ENCODE measurements around the gene PPA1.

DNA sequence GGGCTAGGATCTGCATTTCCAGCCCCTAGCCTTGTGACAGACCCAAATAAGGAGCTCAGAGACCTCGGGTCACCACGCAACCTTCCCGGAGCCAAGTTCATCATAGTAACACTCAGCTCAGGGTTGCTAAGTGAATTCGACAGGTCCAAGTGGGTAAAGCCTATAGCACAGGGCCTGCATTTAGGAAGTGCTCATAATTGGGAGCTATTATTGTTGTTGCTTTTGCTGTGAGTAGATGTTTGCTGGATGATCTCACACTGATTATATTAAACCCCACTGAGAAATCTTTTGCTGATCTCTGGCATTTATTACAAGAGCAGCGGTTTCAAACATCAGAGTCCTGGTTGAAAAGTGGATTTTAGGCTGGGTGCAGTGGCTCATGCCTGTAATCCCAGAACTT is 42.6 kb downstream of the PPA1 start:
- TF ChIP-seq, protein P1, sequence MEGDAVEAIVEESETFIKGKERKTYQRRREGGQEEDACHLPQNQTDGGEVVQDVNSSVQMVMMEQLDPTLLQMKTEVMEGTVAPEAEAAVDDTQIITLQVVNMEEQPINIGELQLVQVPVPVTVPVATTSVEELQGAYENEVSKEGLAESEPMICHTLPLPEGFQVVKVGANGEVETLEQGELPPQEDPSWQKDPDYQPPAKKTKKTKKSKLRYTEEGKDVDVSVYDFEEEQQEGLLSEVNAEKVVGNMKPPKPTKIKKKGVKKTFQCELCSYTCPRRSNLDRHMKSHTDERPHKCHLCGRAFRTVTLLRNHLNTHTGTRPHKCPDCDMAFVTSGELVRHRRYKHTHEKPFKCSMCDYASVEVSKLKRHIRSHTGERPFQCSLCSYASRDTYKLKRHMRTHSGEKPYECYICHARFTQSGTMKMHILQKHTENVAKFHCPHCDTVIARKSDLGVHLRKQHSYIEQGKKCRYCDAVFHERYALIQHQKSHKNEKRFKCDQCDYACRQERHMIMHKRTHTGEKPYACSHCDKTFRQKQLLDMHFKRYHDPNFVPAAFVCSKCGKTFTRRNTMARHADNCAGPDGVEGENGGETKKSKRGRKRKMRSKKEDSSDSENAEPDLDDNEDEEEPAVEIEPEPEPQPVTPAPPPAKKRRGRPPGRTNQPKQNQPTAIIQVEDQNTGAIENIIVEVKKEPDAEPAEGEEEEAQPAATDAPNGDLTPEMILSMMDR (conservative IDR thresholded peaks at IDR 0.05; ENCODE audit: low read length): no peak
- no peak for TF ChIP-seq EZH2phosphoT487 (IDR thresholded peaks at IDR 0.05; ENCODE audit: borderline replicate concordance)
